ENCODE data around the gene NFATC1. TPM values are rescaled to one million over a fixed set of nuclear protein-coding genes. Genes with fewer than 3 reads are reported as not detected.

The NFATC1 gene
- total and polyA plus RNA-seq, 9 donors = 8.4 to 28.3 (median 12.2) TPM

DNA sequence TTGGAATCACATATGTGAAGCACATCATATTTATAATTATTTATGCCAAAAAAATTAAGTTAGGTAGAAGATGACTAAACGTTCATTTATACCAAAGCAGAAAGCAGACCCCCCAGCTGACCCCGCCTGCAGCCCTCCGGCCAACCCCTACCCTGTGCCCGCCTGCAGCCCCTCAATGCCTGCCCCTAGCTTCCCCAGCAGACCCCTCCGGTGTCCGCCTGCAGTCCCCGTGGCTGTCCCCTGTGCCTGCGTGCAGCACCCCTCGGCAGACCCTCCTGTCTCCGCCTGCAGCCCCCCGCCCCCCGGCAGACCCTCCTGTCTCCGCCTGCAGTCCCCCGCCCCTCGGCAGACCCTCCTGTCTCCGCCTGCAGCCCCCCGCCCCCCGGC, 136.2 kb downstream of the NFATC1 start:
- Histone ChIP-seq H3K4me1 (ENCODE audit: insufficient read depth) (no peaks in the 10 kb centered on the region), H3K9me3 (no peaks in the 10 kb centered on the region), H3K27ac (no peak overlapping the region), H3K27me3 (no peaks in the 10 kb centered on the region), H3K4me3 (no peak overlapping the region), H3K36me3 (no peaks in the 10 kb centered on the region)
- TF ChIP-seq EP300 (IDR thresholded peaks at IDR 0.05) (no peak), POLR2A (IDR thresholded peaks at IDR 0.05) (no peak)
- TF ChIP-seq, protein P1, sequence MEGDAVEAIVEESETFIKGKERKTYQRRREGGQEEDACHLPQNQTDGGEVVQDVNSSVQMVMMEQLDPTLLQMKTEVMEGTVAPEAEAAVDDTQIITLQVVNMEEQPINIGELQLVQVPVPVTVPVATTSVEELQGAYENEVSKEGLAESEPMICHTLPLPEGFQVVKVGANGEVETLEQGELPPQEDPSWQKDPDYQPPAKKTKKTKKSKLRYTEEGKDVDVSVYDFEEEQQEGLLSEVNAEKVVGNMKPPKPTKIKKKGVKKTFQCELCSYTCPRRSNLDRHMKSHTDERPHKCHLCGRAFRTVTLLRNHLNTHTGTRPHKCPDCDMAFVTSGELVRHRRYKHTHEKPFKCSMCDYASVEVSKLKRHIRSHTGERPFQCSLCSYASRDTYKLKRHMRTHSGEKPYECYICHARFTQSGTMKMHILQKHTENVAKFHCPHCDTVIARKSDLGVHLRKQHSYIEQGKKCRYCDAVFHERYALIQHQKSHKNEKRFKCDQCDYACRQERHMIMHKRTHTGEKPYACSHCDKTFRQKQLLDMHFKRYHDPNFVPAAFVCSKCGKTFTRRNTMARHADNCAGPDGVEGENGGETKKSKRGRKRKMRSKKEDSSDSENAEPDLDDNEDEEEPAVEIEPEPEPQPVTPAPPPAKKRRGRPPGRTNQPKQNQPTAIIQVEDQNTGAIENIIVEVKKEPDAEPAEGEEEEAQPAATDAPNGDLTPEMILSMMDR (IDR thresholded peaks at IDR 0.05) = no peak
- DNase-seq = peak in 3 of 5 donors; percentile 7 to 26 (median 19)
- WGBS, 3 donors = 34 to 84% (median 36%) methylated on average over 14 to 18 of the region's 18 CpGs
- intact Hi-C loops (cut with DNase I) = no loop called here

GRCh38 chr18:79532313-79533007, 136.7 kb downstream of the NFATC1 start:
- intact Hi-C loops (cut with DNase I) = no loop called here
- WGBS, 3 donors = 39 to 78% (median 48%) methylated on average over 34 of the region's 34 CpGs
- DNase-seq = peak in 3 of 5 donors; percentile 23 to 35 (median 27)

DNA sequence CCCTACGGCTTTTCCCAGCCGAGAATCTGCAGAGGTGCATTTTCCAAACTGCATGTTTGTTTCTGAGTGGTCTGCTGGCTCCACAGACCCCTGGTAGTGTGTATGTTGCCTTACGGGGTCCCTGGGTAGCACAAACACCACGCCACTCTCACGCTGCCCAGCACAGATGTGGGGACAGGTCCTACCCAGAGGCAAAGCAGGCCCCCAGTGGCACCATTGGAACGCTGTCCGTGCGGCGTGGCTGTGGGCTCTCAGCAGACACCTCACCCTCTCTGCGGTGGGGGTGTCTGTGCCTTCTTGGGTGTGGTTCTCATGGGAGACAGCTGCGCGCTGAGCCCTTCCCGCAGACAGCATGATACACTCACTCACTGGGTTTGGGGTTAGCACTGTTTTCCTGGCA, 137.4 kb downstream of the NFATC1 start:
- no peaks in the 10 kb centered on the region for H3K9me3 ChIP-seq
- TF ChIP-seq, protein P1 (IDR thresholded peaks at IDR 0.05) = no peak
- TF ChIP-seq EP300 (IDR thresholded peaks at IDR 0.05) (no peak), POLR2A (IDR thresholded peaks at IDR 0.05) (no peak)
- no peaks in the 10 kb centered on the region for H3K27me3 ChIP-seq
- 85 to 87% (median 87%) methylated on average over 13 of the region's 13 CpGs for WGBS, 3 donors
- DNase-seq = peak in 3 of 5 donors; percentile 13 to 19 (median 16)
- intact Hi-C loops (cut with DNase I) = no loop called here
- H3K4me3 ChIP-seq = no peak overlapping the region
- H3K27ac ChIP-seq = no peak overlapping the region
- no peaks in the 10 kb centered on the region for H3K36me3 ChIP-seq
- H3K4me1 ChIP-seq (ENCODE audit: insufficient read depth) = no peaks in the 10 kb centered on the region

More at GRCh38 chr18:79532313-79533007, 136.7 kb downstream of the NFATC1 start:
- H3K36me3 ChIP-seq = no peaks in the 10 kb centered on the region
- H3K27ac ChIP-seq = no peak overlapping the region
- TF ChIP-seq EP300 (IDR thresholded peaks at IDR 0.05) (no peak), POLR2A (IDR thresholded peaks at IDR 0.05) (no peak)
- TF ChIP-seq, protein P1 (IDR thresholded peaks at IDR 0.05) = no peak
- no peaks in the 10 kb centered on the region for H3K9me3 ChIP-seq
- H3K27me3 ChIP-seq = no peaks in the 10 kb centered on the region
- H3K4me3 ChIP-seq = no peak overlapping the region
- no peaks in the 10 kb centered on the region for H3K4me1 ChIP-seq (ENCODE audit: insufficient read depth)

DNA sequence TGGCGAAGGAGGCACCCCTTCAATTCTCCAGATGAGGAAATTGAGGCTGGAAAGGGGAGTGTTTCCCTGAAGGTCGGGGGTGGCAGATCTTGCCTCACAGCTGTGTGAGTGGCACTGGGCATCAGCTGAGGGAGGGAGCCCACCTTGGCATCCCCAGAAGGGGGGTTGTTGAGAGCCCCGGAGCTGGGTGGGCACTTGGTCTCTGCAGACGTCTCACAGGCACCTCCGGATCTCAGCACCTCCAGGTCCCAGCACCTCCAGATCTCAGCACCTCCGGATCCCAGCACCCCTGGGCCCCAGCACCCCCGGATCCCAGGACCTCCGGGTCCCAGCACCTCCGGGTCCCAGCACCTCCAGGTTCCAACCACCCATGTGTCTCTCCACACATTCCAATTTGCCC, 137.9 kb downstream of the NFATC1 start:
- H3K9me3 ChIP-seq = no peaks in the 10 kb centered on the region
- 86 to 89% (median 87%) methylated on average over 9 of the region's 9 CpGs for WGBS, 3 donors
- no peak for TF ChIP-seq POLR2A (IDR thresholded peaks at IDR 0.05)
- no peak for TF ChIP-seq EP300 (IDR thresholded peaks at IDR 0.05)
- TF ChIP-seq, protein P1 (IDR thresholded peaks at IDR 0.05) = no peak
- no peaks in the 10 kb centered on the region for H3K4me1 ChIP-seq (ENCODE audit: insufficient read depth)
- no peaks in the 10 kb centered on the region for H3K36me3 ChIP-seq
- DNase-seq = peak in 3 of 5 donors; percentile 3 to 23 (median 9)
- H3K4me3 ChIP-seq = no peak overlapping the region
- intact Hi-C loops (cut with DNase I) = no loop called here
- H3K27ac ChIP-seq = no peak overlapping the region
- H3K27me3 ChIP-seq = no peaks in the 10 kb centered on the region

Measured in ovary (tissue), 9 donors.